HL-60 (cell line): ENCODE results near the gene RBX1.

Source experiments
- DNase-seq, 2 experiments: peaks; one replicate each; pipeline ENCODE4 v3.0.0-alpha.2; 2010 to 2020; ENCODE audit warnings: low read depth in 1 of 2, low spot score in 1 of 2
- H3K27ac ChIP-seq: fragments of 250-450 bp; sonication (Bioruptor Pico); replicated peaks from 2 replicates; pipeline ENCODE4 v1.5.1; 2020; ENCODE audit warnings: mild to moderate bottlenecking, moderate library complexity
- H3K27me3 ChIP-seq: fragments of 250-450 bp; sonication (Bioruptor Pico); 2 replicates; pipeline ENCODE4 v1.5.1; 2021; ENCODE audit warnings: mild to moderate bottlenecking, moderate library complexity; ENCODE audit not compliant: insufficient read depth, poor library complexity, severe bottlenecking
- H3K4me3 ChIP-seq: replicated peaks from 2 replicates; pipeline ENCODE4 v1.5.1; 2011; ENCODE audit warnings: mild to moderate bottlenecking, control low read depth, low read length; ENCODE audit not compliant: insufficient read depth
- GABPA ChIP-seq: IDR thresholded peaks from 2 replicates; pipeline ENCODE4 v1.6.1; 2012; ENCODE audit warnings: low read depth
- POLR2AphosphoS5 ChIP-seq: IDR thresholded peaks from 2 replicates; pipeline ENCODE4 v1.6.1; 2012; ENCODE audit warnings: low read depth
- SPI1 ChIP-seq: IDR thresholded peaks from 2 replicates; pipeline ENCODE4 v1.6.1; 2012; ENCODE audit warnings: low read depth, mild to moderate bottlenecking, borderline replicate concordance
- TF ChIP-seq, protein P1 (sequence below): IDR thresholded peaks from 2 replicates; pipeline ENCODE4 v1.6.1; 2012; ENCODE audit warnings: low read depth; ENCODE audit not compliant: insufficient replicate concordance
- TF ChIP-seq, protein P2 (sequence below): IDR thresholded peaks from one replicate; pipeline ENCODE4 v1.5.1; 2011; ENCODE audit warnings: low read length, control low read depth, inconsistent platforms; ENCODE audit not compliant: insufficient read depth

The RBX1 gene

DNA sequence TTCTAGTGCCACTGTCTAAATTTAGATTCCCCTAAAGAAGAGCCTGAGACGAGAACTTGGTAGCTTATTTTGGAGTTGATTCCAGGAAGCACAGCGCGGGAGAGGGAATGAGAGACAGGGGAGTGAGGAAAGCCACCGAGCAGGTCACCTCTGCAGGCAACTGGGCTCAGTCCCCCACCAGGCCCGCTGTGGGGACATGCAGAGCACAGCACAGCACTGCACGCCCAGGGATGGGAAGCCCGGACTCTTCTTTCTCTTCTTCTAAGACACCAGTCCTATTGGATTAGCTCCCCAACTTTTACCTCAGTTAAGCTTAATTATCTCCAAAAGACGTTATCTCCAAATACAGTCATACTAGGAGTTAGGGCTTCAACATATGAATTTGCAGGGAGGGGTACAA lies 28.7 kb downstream of the RBX1 start:
- no peak for DNase-seq
- H3K27me3 ChIP-seq, result no peaks in the 10 kb centered on the region
- no peak overlapping the region for H3K4me3 ChIP-seq
- no peak overlapping the region for H3K27ac ChIP-seq
- TF ChIP-seq GABPA (no peak), SPI1 (no peak), POLR2AphosphoS5 (no peak)
- TF ChIP-seq, protein P1, sequence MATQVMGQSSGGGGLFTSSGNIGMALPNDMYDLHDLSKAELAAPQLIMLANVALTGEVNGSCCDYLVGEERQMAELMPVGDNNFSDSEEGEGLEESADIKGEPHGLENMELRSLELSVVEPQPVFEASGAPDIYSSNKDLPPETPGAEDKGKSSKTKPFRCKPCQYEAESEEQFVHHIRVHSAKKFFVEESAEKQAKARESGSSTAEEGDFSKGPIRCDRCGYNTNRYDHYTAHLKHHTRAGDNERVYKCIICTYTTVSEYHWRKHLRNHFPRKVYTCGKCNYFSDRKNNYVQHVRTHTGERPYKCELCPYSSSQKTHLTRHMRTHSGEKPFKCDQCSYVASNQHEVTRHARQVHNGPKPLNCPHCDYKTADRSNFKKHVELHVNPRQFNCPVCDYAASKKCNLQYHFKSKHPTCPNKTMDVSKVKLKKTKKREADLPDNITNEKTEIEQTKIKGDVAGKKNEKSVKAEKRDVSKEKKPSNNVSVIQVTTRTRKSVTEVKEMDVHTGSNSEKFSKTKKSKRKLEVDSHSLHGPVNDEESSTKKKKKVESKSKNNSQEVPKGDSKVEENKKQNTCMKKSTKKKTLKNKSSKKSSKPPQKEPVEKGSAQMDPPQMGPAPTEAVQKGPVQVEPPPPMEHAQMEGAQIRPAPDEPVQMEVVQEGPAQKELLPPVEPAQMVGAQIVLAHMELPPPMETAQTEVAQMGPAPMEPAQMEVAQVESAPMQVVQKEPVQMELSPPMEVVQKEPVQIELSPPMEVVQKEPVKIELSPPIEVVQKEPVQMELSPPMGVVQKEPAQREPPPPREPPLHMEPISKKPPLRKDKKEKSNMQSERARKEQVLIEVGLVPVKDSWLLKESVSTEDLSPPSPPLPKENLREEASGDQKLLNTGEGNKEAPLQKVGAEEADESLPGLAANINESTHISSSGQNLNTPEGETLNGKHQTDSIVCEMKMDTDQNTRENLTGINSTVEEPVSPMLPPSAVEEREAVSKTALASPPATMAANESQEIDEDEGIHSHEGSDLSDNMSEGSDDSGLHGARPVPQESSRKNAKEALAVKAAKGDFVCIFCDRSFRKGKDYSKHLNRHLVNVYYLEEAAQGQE, result no peak
- TF ChIP-seq, protein P2, sequence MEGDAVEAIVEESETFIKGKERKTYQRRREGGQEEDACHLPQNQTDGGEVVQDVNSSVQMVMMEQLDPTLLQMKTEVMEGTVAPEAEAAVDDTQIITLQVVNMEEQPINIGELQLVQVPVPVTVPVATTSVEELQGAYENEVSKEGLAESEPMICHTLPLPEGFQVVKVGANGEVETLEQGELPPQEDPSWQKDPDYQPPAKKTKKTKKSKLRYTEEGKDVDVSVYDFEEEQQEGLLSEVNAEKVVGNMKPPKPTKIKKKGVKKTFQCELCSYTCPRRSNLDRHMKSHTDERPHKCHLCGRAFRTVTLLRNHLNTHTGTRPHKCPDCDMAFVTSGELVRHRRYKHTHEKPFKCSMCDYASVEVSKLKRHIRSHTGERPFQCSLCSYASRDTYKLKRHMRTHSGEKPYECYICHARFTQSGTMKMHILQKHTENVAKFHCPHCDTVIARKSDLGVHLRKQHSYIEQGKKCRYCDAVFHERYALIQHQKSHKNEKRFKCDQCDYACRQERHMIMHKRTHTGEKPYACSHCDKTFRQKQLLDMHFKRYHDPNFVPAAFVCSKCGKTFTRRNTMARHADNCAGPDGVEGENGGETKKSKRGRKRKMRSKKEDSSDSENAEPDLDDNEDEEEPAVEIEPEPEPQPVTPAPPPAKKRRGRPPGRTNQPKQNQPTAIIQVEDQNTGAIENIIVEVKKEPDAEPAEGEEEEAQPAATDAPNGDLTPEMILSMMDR, result no peak

DNA sequence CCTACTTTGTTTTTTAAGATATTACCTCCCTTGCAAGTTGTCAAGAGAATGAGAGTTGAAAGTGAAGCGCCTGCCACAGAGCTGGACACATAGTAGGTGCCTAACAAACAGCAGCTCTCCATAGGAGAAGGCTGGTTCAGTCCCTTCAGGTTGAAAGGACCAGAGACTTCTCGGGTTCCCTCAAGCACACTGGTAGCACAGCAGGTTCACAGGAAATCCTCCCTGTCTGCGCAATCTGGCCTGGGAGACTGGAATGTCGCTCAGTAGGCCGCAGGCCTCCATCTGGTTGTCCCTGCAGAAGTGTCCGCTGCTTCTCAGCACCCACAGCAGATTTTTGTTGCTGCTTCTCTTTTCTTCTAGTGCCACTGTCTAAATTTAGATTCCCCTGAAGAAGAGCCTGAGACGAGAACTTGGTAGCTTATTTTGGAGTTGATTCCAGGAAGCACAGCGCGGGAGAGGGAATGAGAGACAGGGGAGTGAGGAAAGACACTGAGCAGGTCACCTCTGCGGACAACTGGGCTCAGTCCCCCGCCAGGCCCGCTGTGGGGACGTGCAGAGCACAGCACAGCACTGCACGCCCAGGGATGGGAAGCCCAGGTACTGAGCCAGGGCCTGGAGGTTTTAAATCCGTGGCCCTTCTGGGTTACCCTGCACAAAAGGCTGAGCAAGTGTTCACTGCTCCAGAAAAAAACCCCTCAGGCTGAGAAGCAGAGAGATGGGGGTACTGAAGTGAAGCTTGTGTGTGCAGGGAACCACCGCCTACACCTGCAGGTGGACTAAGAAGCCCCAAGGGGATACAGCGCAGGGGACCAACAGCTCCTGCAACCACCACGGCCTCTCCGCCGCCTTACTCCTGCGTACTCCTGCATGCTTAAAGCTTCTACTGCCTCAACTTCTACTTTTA lies 31.6 kb downstream of the RBX1 start:
- no peak for TF ChIP-seq GABPA
- TF ChIP-seq, protein P2, result no peak
- no peaks in the 10 kb centered on the region for H3K27me3 ChIP-seq
- no peak for DNase-seq
- no peak overlapping the region for H3K4me3 ChIP-seq
- no peak overlapping the region for H3K27ac ChIP-seq

DNA sequence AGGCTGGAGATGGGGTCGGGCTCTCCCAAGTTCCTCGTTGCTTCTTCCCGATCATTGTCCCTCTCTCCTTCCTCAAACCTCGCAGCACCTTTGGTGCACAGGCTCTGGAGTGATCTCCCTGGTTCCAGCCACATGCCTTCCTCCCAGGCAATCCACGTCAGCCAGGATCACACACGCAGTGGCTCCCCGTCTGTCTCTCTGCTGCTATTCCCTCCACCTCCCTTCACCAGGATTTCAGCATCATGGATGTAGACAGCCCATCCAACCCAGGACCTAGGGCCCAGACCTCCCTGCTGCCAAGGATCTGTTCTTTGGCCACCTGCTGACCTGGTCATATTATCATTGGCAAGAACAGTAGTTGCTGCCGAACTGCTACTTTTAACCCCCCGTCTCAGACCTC lies 40.1 kb downstream of the RBX1 start:
- no peak overlapping the region for H3K27ac ChIP-seq
- DNase-seq, result no peak
- no peaks in the 10 kb centered on the region for H3K27me3 ChIP-seq
- no peak overlapping the region for H3K4me3 ChIP-seq
- TF ChIP-seq GABPA (no peak), POLR2AphosphoS5 (no peak), SPI1 (no peak)
- TF ChIP-seq, protein P2, result no peak
- TF ChIP-seq, protein P1, result no peak

DNA sequence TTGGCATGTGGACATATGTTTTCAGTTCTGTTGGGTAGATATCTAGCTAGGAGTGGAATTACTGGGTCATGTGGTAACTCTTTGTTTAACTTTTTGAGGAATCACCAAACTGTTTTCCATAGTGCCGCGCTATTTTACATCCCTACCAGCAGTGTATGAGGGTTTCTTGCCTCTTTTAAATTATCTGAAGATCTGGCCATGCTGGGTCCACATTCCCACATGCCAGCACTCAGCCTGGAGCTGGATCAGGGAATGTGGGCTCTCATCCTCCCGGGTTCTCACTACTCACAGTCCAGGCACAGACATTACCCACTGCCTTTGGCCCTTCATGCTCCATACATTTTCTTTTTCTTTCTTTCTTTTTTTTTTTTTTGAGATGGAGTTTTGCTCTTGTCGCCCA lies 44.6 kb downstream of the RBX1 start:
- H3K27ac ChIP-seq, result no peak overlapping the region
- TF ChIP-seq SPI1, result no peak
- TF ChIP-seq, protein P1, result no peak
- no peak for TF ChIP-seq GABPA
- TF ChIP-seq, protein P2, result no peak
- H3K27me3 ChIP-seq, result no peaks in the 10 kb centered on the region
- DNase-seq, result no peak
- no peak overlapping the region for H3K4me3 ChIP-seq
